ENCODE data around the gene NTM. TPM values are rescaled to one million over a fixed set of nuclear protein-coding genes. Genes with fewer than 3 reads are reported as not detected.

The NTM gene
- total and polyA plus RNA-seq, 2 donors (not counting 1 experiment from before 2014, with no cell fraction given), result 12.3 to 28.6 TPM

DNA sequence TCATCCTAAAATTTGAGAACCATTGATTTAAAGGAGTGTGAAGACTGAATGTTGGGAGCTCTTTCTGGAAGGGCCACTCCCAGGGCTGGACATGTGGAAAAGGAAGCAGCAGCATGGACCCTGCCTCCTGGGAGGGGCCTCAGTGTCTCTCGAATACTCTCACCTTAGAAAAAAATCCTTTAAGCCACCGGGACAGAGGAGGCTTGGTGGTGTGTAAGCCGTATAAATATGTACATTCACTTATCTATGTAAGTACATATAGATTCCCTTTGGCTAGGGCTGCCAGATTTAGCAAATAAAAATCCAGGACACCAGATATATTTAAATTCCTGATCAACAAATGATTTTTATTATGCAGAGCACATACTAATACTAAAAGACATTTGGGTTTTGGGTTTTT is 17.6 kb downstream of the NTM start:
- Histone ChIP-seq H3K9ac (ENCODE audit: insufficient read depth, low read length) (no peak overlapping the region), H3K9me3 (ENCODE audit: control insufficient read depth, insufficient read depth, low read depth, low read length) (no peaks in the 10 kb centered on the region), H3K27me3 (ENCODE audit: control insufficient read depth, insufficient read depth, low read length) (no peaks in the 10 kb centered on the region)

DNA sequence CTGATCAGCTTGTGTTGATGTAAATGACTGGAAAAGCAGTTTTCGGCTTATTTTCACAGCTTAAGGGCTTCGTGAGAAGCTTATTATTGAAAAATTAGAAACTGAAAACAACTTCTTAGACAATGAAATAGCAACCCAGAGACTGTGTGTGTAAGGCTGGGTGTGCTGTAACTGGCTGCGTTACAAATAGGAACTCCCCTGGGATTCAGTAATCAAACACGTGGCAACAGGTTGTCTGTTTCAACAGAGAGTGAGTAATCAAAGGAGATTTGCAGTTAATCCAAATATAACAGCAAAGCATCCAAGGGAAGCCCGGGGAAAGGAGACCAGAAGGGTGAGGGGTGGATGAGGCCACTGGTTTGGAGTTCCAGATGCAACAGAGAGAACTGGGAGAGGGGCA is 19.2 kb downstream of the NTM start:
- TF ChIP-seq CTCF (conservative IDR thresholded peaks at IDR 0.05 in 1 of 2, IDR thresholded peaks at IDR 0.05 in 1 of 2; ENCODE audit: low read depth in 1 of 2, low read length in 2 of 2), result no peak
- DNase-seq (ENCODE audit: low read depth in 2 of 2), result no peak
- Histone ChIP-seq H3K9ac (ENCODE audit: insufficient read depth, low read length) (no peak overlapping the region), H2AFZ (ENCODE audit: low read length) (no peak overlapping the region), H3K36me3 (ENCODE audit: control insufficient read depth, insufficient read depth, low read length) (no peaks in the 10 kb centered on the region), H4K20me1 (ENCODE audit: control insufficient read depth, extremely low read depth, insufficient read depth, low read length) (no peaks in the 10 kb centered on the region), H3K27ac (ENCODE audit: insufficient read depth, low read length) (no peak overlapping the region), H3K79me2 (ENCODE audit: control insufficient read depth, insufficient read depth, low read length) (no peaks in the 10 kb centered on the region), H3K4me1 (ENCODE audit: control insufficient read depth, extremely low read depth, insufficient read depth, low read length) (no peaks in the 10 kb centered on the region), H3K27me3 (ENCODE audit: control insufficient read depth, insufficient read depth, low read length) (no peaks in the 10 kb centered on the region), H3K9me3 (ENCODE audit: control insufficient read depth, insufficient read depth, low read depth, low read length) (no peaks in the 10 kb centered on the region), H3K4me3 (replicated peaks in 1 of 4; ENCODE audit: control extremely low read depth in 1 of 4, insufficient read depth in 1 of 4, low read depth in 3 of 4, low read length in 4 of 4) (no peak overlapping the region), H3K4me2 (ENCODE audit: extremely low read depth, insufficient read depth, low read length) (no peak overlapping the region)

More for the DNA sequence above, 17.6 kb downstream of the NTM start:
- Histone ChIP-seq H3K4me2 (ENCODE audit: extremely low read depth, insufficient read depth, low read length) (no peak overlapping the region), H3K27ac (ENCODE audit: insufficient read depth, low read length) (no peak overlapping the region), H3K4me1 (ENCODE audit: control insufficient read depth, extremely low read depth, insufficient read depth, low read length) (no peaks in the 10 kb centered on the region), H3K4me3 (replicated peaks in 1 of 4; ENCODE audit: control extremely low read depth in 1 of 4, insufficient read depth in 1 of 4, low read depth in 3 of 4, low read length in 4 of 4) (no peak overlapping the region), H3K36me3 (ENCODE audit: control insufficient read depth, insufficient read depth, low read length) (no peaks in the 10 kb centered on the region), H3K79me2 (ENCODE audit: control insufficient read depth, insufficient read depth, low read length) (no peaks in the 10 kb centered on the region), H4K20me1 (ENCODE audit: control insufficient read depth, extremely low read depth, insufficient read depth, low read length) (no peaks in the 10 kb centered on the region), H2AFZ (ENCODE audit: low read length) (no peak overlapping the region)
- no peak for DNase-seq (ENCODE audit: low read depth in 2 of 2)
- TF ChIP-seq EZH2 (IDR thresholded peaks at IDR 0.05; ENCODE audit: low read length, missing control alignments) (no peak), CTCF (conservative IDR thresholded peaks at IDR 0.05 in 1 of 2, IDR thresholded peaks at IDR 0.05 in 1 of 2; ENCODE audit: low read depth in 1 of 2, low read length in 2 of 2) (no peak)

GRCh38 chr11:131391176-131391575 is 20.8 kb downstream of the NTM start:
- no peaks in the 10 kb centered on the region for H4K20me1 ChIP-seq (ENCODE audit: control insufficient read depth, extremely low read depth, insufficient read depth, low read length)
- no peaks in the 10 kb centered on the region for H3K36me3 ChIP-seq (ENCODE audit: control insufficient read depth, insufficient read depth, low read length)
- no peak overlapping the region for H3K4me2 ChIP-seq (ENCODE audit: extremely low read depth, insufficient read depth, low read length)
- no peaks in the 10 kb centered on the region for H3K4me1 ChIP-seq (ENCODE audit: control insufficient read depth, extremely low read depth, insufficient read depth, low read length)
- H3K9me3 ChIP-seq (ENCODE audit: control insufficient read depth, insufficient read depth, low read depth, low read length), result no peaks in the 10 kb centered on the region
- H3K27me3 ChIP-seq (ENCODE audit: control insufficient read depth, insufficient read depth, low read length), result no peaks in the 10 kb centered on the region
- H3K4me3 ChIP-seq (replicated peaks in 1 of 4; ENCODE audit: control extremely low read depth in 1 of 4, insufficient read depth in 1 of 4, low read depth in 3 of 4, low read length in 4 of 4), result no peak overlapping the region
- no peaks in the 10 kb centered on the region for H3K79me2 ChIP-seq (ENCODE audit: control insufficient read depth, insufficient read depth, low read length)
- H3K27ac ChIP-seq (ENCODE audit: insufficient read depth, low read length), result no peak overlapping the region
- no peak for DNase-seq (ENCODE audit: low read depth in 2 of 2)
- H2AFZ ChIP-seq (ENCODE audit: low read length), result no peak overlapping the region
- no peak for TF ChIP-seq EZH2 (IDR thresholded peaks at IDR 0.05; ENCODE audit: low read length, missing control alignments)
- no peak for TF ChIP-seq CTCF (conservative IDR thresholded peaks at IDR 0.05 in 1 of 2, IDR thresholded peaks at IDR 0.05 in 1 of 2; ENCODE audit: low read depth in 1 of 2, low read length in 2 of 2)
- no peak overlapping the region for H3K9ac ChIP-seq (ENCODE audit: insufficient read depth, low read length)
